ENCODE results near the gene ZSCAN1.
"Not testable (repeated sequence)": the region's sequence is repeated elsewhere in the genome, so short reads cannot be mapped to it uniquely, and the experiment has no call there.

Gene ZSCAN1

GRCh38 chr19:58033741-58034476 is at the start of gene ZSCAN1:
Gene ZSCAN1 (plus strand): TSS chr19:58034025. CDS start chr19:58037837, 3,812 bp downstream.
- DNase-seq: peak; percentile 86

GRCh38 chr19:57992841-57993240 is 41.0 kb upstream of the ZSCAN1 start:
- no peak for DNase-seq

GRCh38 chr19:58000677-58001076 is 33.1 kb upstream of the ZSCAN1 start:
- no peak for DNase-seq

- DNase-seq: peak; percentile 14
These were observed 31.9 kb upstream of the ZSCAN1 start for GRCh38 chr19:58001895-58002369.

- DNase-seq: peak; percentile 88
These were observed 31.2 kb upstream of the ZSCAN1 start, which contains the start of gene ZNF606 for GRCh38 chr19:58002384-58003173. Gene ZNF606 (minus strand): TSS chr19:58002820. CDS start chr19:58001319, 1,501 bp downstream.

- DNase-seq: no peak
These were observed 30.5 kb upstream of the ZSCAN1 start for GRCh38 chr19:58003174-58003828.

- DNase-seq: no peak
These were observed 26.5 kb upstream of the ZSCAN1 start for GRCh38 chr19:58007285-58007684.

- not testable (repeated sequence) for DNase-seq
These were observed 24.9 kb upstream of the ZSCAN1 start for GRCh38 chr19:58008877-58009276.

GRCh38 chr19:58009301-58009665 is 24.5 kb upstream of the ZSCAN1 start:
- no peak for DNase-seq

- peak; percentile 83 for DNase-seq
These were observed 24.0 kb upstream of the ZSCAN1 start for GRCh38 chr19:58009666-58010301.

- no peak for DNase-seq
These were observed 23.3 kb upstream of the ZSCAN1 start for GRCh38 chr19:58010507-58010906.

GRCh38 chr19:58014141-58014540 is 19.7 kb upstream of the ZSCAN1 start:
- DNase-seq: no peak

GRCh38 chr19:58020129-58020528 is 13.7 kb upstream of the ZSCAN1 start:
- no peak for DNase-seq

GRCh38 chr19:58021541-58022282 is 12.1 kb upstream of the ZSCAN1 start:
- DNase-seq: peak; percentile 21

GRCh38 chr19:58022283-58022660 is 11.6 kb upstream of the ZSCAN1 start:
- no peak for DNase-seq

- DNase-seq: no peak
These were observed 9.2 kb upstream of the ZSCAN1 start for GRCh38 chr19:58024661-58025060.

- no peak for DNase-seq
These were observed 610 bp downstream of the ZSCAN1 start for GRCh38 chr19:58034477-58034793.

- DNase-seq: no peak
These were observed 2.0 kb downstream of the ZSCAN1 start for GRCh38 chr19:58035863-58036262.

- DNase-seq: no peak
These were observed 4.3 kb downstream of the ZSCAN1 start for GRCh38 chr19:58037927-58038687.

- no peak for DNase-seq
These were observed 4.9 kb downstream of the ZSCAN1 start for GRCh38 chr19:58038688-58039204.

All from fibroblast of skin of right quadriceps (primary cell).